ENCODE results near the gene ADISSP. TPM values are rescaled to one million over a fixed set of nuclear protein-coding genes. Genes with fewer than 3 reads are reported as not detected.

Gene ADISSP
- total and polyA plus RNA-seq, 9 of the 15 experiments (the other 6 are each of a cell fraction or from before 2014, with no cell fraction given): 1.4 to 70.6 (median 23.4) TPM

DNA sequence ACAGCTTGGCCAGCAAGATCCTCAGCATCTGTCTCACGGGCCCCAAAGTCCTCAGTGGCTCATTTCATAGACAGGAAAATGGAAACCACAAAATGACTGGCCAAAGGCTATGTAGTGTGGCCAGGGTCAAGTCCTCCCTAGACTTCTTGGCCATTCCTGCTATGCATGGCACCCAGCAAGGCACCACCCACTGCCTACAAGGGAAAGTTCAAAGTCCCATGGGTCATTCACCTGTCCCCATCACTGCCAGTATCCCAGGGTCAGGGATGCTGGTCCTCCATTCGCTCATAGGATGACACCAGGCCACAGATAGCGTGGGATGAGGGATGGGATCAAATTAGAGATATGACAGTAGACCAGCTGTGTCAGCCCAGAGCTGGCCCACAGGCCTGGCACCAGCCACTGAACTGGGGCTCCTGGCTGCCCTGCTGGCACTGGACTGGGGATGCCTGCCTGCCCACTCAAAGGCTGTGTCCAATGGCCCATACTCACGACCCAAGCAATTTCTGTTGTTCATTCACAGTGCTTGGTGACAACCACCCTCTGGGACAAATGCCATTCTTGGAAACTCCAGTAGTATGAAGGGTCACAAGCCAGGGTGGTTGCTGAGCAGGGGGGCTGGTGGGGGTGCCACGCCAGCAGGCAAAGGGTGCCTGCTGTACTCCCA, 11.6 kb downstream of the ADISSP start:
- FAIRE-seq: no peak
- H3K79me2 ChIP-seq (ENCODE audit: control insufficient read depth, insufficient read depth, low read length): no peaks in the 10 kb centered on the region; the same call in 2 of the 3 replicates
- H3K4me1 ChIP-seq (replicated peaks in 1 of 2; ENCODE audit: control insufficient read depth in 2 of 2, insufficient read depth in 2 of 2, low read length in 2 of 2): peaks cover 0 to 16% of the 10 kb centered on the region in 2 experiments; a peak in 2 of 5 replicates
- H3K27me3 ChIP-seq (ENCODE audit: control insufficient read depth in 2 of 2, insufficient read depth in 2 of 2, low read length in 2 of 2): no peaks in the 10 kb centered on the region
- 90% methylated on average over 4 of the region's 5 CpGs for WGBS (ENCODE audit: insufficient coverage, low coverage, missing lambda C conversion rate)
- H3K9me1 ChIP-seq (ENCODE audit: control insufficient read depth, insufficient read depth, low read length): peaks cover 2% of the 10 kb centered on the region
- no peak overlapping the region; a peak in 1 of 4 replicates for H3K9ac ChIP-seq (ENCODE audit: insufficient read depth in 1 of 2, low read depth in 2 of 2, low read length in 2 of 2)
- no peak overlapping the region for H2AFZ ChIP-seq (ENCODE audit: low read depth, low read length)
- intact Hi-C loops (cut with micrococcal nuclease): no loop called here
- DNase-seq (ENCODE audit: extremely low read depth in 1 of 4, low spot score in 3 of 4): no peak
- H3K36me3 ChIP-seq (ENCODE audit: control insufficient read depth, insufficient read depth, low read length): peaks cover 55% of the 10 kb centered on the region; the same call in 2 of the 3 replicates
- BruUV-seq (replicated peaks): no TSS peak
- no peak for ATAC-seq
- no peak overlapping the region for H3K27ac ChIP-seq (ENCODE audit: extremely low read depth, low read depth, low read length)
- no peaks in the 10 kb centered on the region for H3K9me3 ChIP-seq (replicated peaks; ENCODE audit: control insufficient read depth, insufficient read depth, low read depth, low read length)
- in situ Hi-C loops (cut with MboI): no loop called here
- H3K4me2 ChIP-seq (ENCODE audit: insufficient read depth, low read length): no peak overlapping the region
- POLR2A ChIA-PET: no interaction called here
- no peak for TF ChIP-seq ZNF583 (CRISPR knock-in tag; IDR thresholded peaks at IDR 0.05)
- TF ChIP-seq, protein P1, sequence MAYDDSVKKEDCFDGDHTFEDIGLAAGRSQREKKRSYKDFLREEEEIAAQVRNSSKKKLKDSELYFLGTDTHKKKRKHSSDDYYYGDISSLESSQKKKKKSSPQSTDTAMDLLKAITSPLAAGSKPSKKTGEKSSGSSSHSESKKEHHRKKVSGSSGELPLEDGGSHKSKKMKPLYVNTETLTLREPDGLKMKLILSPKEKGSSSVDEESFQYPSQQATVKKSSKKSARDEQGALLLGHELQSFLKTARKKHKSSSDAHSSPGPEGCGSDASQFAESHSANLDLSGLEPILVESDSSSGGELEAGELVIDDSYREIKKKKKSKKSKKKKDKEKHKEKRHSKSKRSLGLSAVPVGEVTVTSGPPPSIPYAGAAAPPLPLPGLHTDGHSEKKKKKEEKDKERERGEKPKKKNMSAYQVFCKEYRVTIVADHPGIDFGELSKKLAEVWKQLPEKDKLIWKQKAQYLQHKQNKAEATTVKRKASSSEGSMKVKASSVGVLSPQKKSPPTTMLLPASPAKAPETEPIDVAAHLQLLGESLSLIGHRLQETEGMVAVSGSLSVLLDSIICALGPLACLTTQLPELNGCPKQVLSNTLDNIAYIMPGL (CRISPR knock-in tag; IDR thresholded peaks at IDR 0.05): no peak
- CTCF ChIA-PET (ENCODE audit: low intra/inter-chr PET ratio): no interaction called here
- H3K4me3 ChIP-seq: no peak overlapping the region
- H4K20me1 ChIP-seq (replicated peaks; ENCODE audit: control insufficient read depth, insufficient read depth, low read length): no peaks in the 10 kb centered on the region

DNA sequence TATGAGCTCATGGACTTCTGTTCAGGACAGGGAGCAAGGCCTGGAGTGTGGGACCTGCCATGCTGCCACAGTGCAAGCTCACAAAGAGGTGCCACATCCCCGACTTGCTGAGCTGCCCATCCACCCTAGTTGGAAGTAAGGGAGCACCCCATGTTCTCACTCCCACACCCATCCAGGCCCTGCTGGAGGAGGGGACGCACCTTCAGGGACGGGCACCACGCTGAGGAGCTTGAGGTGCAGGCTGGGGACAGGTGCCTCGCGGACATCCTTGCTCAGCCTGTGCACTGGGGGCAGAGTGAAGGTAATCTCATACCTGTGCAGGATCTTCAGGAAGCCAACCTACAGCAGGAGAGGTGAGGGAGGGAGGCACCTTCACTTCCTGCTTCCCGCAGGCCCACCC, 12.3 kb downstream of the ADISSP start:
- H3K27ac ChIP-seq (ENCODE audit: extremely low read depth, low read depth, low read length): no peak overlapping the region
- ChIA-PET CTCF (ENCODE audit: low intra/inter-chr PET ratio) (no interaction called here), POLR2A (interaction anchor here (1.2 kb wide), 1 partner anchor 18 kb away, joined by 4 read pairs; no protein-coding TSS in a partner anchor)
- no peaks in the 10 kb centered on the region for H3K9me3 ChIP-seq (replicated peaks; ENCODE audit: control insufficient read depth, insufficient read depth, low read depth, low read length)
- intact Hi-C loops (cut with micrococcal nuclease) (no loop called here), in situ Hi-C loops (cut with MboI) (no loop called here)
- TF ChIP-seq HMGN3 (IDR thresholded peaks at IDR 0.05; ENCODE audit: borderline replicate concordance, extremely low read depth, insufficient read length, low read depth, low read length) (no peak), MYBL2 (IDR thresholded peaks at IDR 0.05; ENCODE audit: low read depth) (no peak), MYBL2 (CRISPR knock-in tag; IDR thresholded peaks at IDR 0.05; ENCODE audit: borderline replicate concordance) (no peak), E2F3 (CRISPR knock-in tag; IDR thresholded peaks at IDR 0.05) (no peak), TEAD4 (IDR thresholded peaks at IDR 0.05; ENCODE audit: low read length) (no peak), TEAD4 (CRISPR knock-in tag; IDR thresholded peaks at IDR 0.05; ENCODE audit: borderline replicate concordance) (no peak), HDAC6 (IDR thresholded peaks at IDR 0.05; ENCODE audit: low read depth, low read length) (no peak), ZNF324 (CRISPR knock-in tag; IDR thresholded peaks at IDR 0.05) (no peak), ZNF165 (CRISPR knock-in tag; IDR thresholded peaks at IDR 0.05; ENCODE audit: borderline replicate concordance) (no peak)
- TF ChIP-seq, protein P2, sequence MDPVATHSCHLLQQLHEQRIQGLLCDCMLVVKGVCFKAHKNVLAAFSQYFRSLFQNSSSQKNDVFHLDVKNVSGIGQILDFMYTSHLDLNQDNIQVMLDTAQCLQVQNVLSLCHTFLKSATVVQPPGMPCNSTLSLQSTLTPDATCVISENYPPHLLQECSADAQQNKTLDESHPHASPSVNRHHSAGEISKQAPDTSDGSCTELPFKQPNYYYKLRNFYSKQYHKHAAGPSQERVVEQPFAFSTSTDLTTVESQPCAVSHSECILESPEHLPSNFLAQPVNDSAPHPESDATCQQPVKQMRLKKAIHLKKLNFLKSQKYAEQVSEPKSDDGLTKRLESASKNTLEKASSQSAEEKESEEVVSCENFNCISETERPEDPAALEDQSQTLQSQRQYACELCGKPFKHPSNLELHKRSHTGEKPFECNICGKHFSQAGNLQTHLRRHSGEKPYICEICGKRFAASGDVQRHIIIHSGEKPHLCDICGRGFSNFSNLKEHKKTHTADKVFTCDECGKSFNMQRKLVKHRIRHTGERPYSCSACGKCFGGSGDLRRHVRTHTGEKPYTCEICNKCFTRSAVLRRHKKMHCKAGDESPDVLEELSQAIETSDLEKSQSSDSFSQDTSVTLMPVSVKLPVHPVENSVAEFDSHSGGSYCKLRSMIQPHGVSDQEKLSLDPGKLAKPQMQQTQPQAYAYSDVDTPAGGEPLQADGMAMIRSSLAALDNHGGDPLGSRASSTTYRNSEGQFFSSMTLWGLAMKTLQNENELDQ (CRISPR knock-in tag; IDR thresholded peaks at IDR 0.05; ENCODE audit: borderline replicate concordance): no peak
- DNase-seq (ENCODE audit: extremely low read depth in 1 of 4, low spot score in 3 of 4): no peak
- H3K79me2 ChIP-seq (ENCODE audit: control insufficient read depth, insufficient read depth, low read length): no peaks in the 10 kb centered on the region
- H3K9ac ChIP-seq (ENCODE audit: insufficient read depth in 1 of 2, low read depth in 2 of 2, low read length in 2 of 2): no peak overlapping the region; a peak in 1 of 4 replicates
- ATAC-seq: no peak
- H3K9me1 ChIP-seq (ENCODE audit: control insufficient read depth, insufficient read depth, low read length): peaks cover 2% of the 10 kb centered on the region
- no peaks in the 10 kb centered on the region for H4K20me1 ChIP-seq (replicated peaks; ENCODE audit: control insufficient read depth, insufficient read depth, low read length)
- H3K36me3 ChIP-seq (ENCODE audit: control insufficient read depth, insufficient read depth, low read length): peaks cover 55% of the 10 kb centered on the region; the same call in 2 of the 3 replicates
- peaks cover 0 to 18% of the 10 kb centered on the region in 2 experiments; a peak in 2 of 5 replicates for H3K4me1 ChIP-seq (replicated peaks in 1 of 2; ENCODE audit: control insufficient read depth in 2 of 2, insufficient read depth in 2 of 2, low read length in 2 of 2)
- no peak overlapping the region for H2AFZ ChIP-seq (ENCODE audit: low read depth, low read length)
- BruUV-seq (replicated peaks): no TSS peak
- H3K4me2 ChIP-seq (ENCODE audit: insufficient read depth, low read length): no peak overlapping the region
- 93% methylated on average over 5 of the region's 7 CpGs for WGBS (ENCODE audit: insufficient coverage, low coverage, missing lambda C conversion rate)
- FAIRE-seq: no peak
- no peaks in the 10 kb centered on the region for H3K27me3 ChIP-seq (ENCODE audit: control insufficient read depth in 2 of 2, insufficient read depth in 2 of 2, low read length in 2 of 2)
- H3K4me3 ChIP-seq: no peak overlapping the region

Measured in K562 (cell line).